SK-N-SH (cell line): ENCODE results near the gene FNDC3B. TPM values are rescaled to one million over a fixed set of nuclear protein-coding genes. Genes with fewer than 3 reads are reported as not detected.

Experiments
- CTCF ChIA-PET: fragments of 300-600, 350-600 bp; formaldehyde crosslinking; extraction: SDS; loops from one replicate; lab custom pipeline; 2021; lab: Yijun Ruan, JAX
- POLR2A ChIA-PET: fragments of 350-600 bp; sonication (Branson Sonifier 250); formaldehyde crosslinking; extraction: SDS; loops from one replicate; lab custom pipeline; 2020; ENCODE audit warnings: antibody characterized with exemption, inconsistent platforms; lab: Yijun Ruan, JAX
- DNase-seq: peaks from one replicate; pipeline ENCODE4 v3.0.0; 2012
- H2AFZ ChIP-seq: fragments of 200-600 bp; sonication (generic); 2 replicates; pipeline ENCODE4 v1.8.1; 2016; ENCODE audit warnings: antibody characterized with exemption, mild to moderate bottlenecking, low read depth
- H3F3A ChIP-seq: fragments of 200-600 bp; sonication (generic); replicated peaks from 2 replicates; pipeline ENCODE3; 2016; ENCODE audit warnings: antibody characterized with exemption, mild to moderate bottlenecking; ENCODE audit not compliant: insufficient read depth
- H3K27ac ChIP-seq, 2 experiments: fragments of 200-500 bp in 1 of 2; fragments of 200-600 bp in 1 of 2; sonication (Bioruptor generic) in 1 of 2; sonication (generic), shearing (Covaris generic) in 1 of 2; 2 replicates each; pipeline versions ENCODE4 v1.5.1 to v1.6.1; 2014 to 2016; ENCODE audit warnings: low read depth in 2 of 2, inconsistent platforms in 1 of 2, low read length in 1 of 2, mild to moderate bottlenecking in 1 of 2, mixed read lengths in 1 of 2
- H3K27me3 ChIP-seq: fragments of 200-600 bp; sonication (generic), shearing (Covaris generic); 2 replicates; pipeline ENCODE4 v1.6.1; 2016; ENCODE audit warnings: mixed run types; ENCODE audit not compliant: insufficient read depth
- H3K36me3 ChIP-seq, 2 experiments: fragments of 200-500 bp in 1 of 2; fragments of 200-600 bp in 1 of 2; sonication (Bioruptor generic) in 1 of 2; sonication (generic) in 1 of 2; replicated peaks in 1 of 2; 2 replicates each; pipeline versions ENCODE3 to v1.5.1; 2014 to 2016; ENCODE audit warnings: low read length in 1 of 2, mild to moderate bottlenecking in 1 of 2; ENCODE audit not compliant: insufficient read depth in 2 of 2, control insufficient read depth in 1 of 2
- H3K4me1 ChIP-seq, 2 experiments: fragments of 200-500 bp in 1 of 2; fragments of 200-600 bp in 1 of 2; sonication (Bioruptor generic) in 1 of 2; sonication (generic), shearing (Covaris generic) in 1 of 2; 2 replicates each; pipeline versions ENCODE4 v1.5.1 to v1.6.1; 2014 to 2016; ENCODE audit warnings: low read depth in 1 of 2, low read length in 1 of 2, mixed run types in 1 of 2; ENCODE audit not compliant: insufficient read depth in 2 of 2, control insufficient read depth in 1 of 2
- H3K4me2 ChIP-seq: fragments of 200-600 bp; sonication (generic), shearing (Covaris generic); 2 replicates; pipeline ENCODE4 v1.6.1; 2017; ENCODE audit warnings: mixed run types
- H3K4me3 ChIP-seq, 2 experiments: fragments of 200-500 bp in 1 of 2; fragments of 200-600 bp in 1 of 2; sonication (Bioruptor generic) in 1 of 2; sonication (generic), shearing (Covaris generic) in 1 of 2; 2 replicates each; pipeline versions ENCODE4 v1.5.1 to v1.8.1; 2014 to 2016; ENCODE audit warnings: low read depth in 2 of 2, inconsistent platforms in 1 of 2, low read length in 1 of 2, mild to moderate bottlenecking in 1 of 2, mixed read lengths in 1 of 2, moderate library complexity in 1 of 2
- H3K79me2 ChIP-seq: fragments of 200-600 bp; sonication (generic); 2 replicates; pipeline ENCODE4 v1.8.1; 2017; ENCODE audit warnings: mild to moderate bottlenecking; ENCODE audit not compliant: insufficient read depth
- H3K9ac ChIP-seq: fragments of 200-600 bp; sonication (generic); 2 replicates; pipeline ENCODE4 v1.6.1; 2017; ENCODE audit warnings: mixed run types
- H3K9me2 ChIP-seq: fragments of 200-600 bp; sonication (generic); 2 replicates; pipeline ENCODE4 v1.6.1; 2017; ENCODE audit warnings: mixed run types
- H3K9me3 ChIP-seq: fragments of 200-600 bp; sonication (generic); 2 replicates; pipeline ENCODE4 v1.6.1; 2017; ENCODE audit warnings: mixed run types, mild to moderate bottlenecking, moderate library complexity
- H4K20me1 ChIP-seq: fragments of 200-600 bp; sonication (generic); 2 replicates; pipeline ENCODE4 v1.6.1; 2017; ENCODE audit warnings: mild to moderate bottlenecking, mixed run types; ENCODE audit not compliant: insufficient read depth
- CTCF ChIP-seq: fragments of 200-600 bp; sonication (generic); IDR thresholded peaks from 2 replicates; pipeline ENCODE4 v1.6.1; 2017; ENCODE audit warnings: antibody characterized with exemption, mild to moderate bottlenecking, moderate library complexity
- FOSL2 ChIP-seq: IDR thresholded peaks from 2 replicates; pipeline ENCODE4 v1.4.0; 2012; ENCODE audit warnings: low read depth, mild to moderate bottlenecking, moderate library complexity, borderline replicate concordance
- IRF3 ChIP-seq: fragments of 150-350 bp; IDR thresholded peaks from 2 replicates; pipeline ENCODE4 v1.6.1; 2016; ENCODE audit warnings: mild to moderate bottlenecking, low read depth, low read length
- MEF2A ChIP-seq: IDR thresholded peaks from 2 replicates; pipeline ENCODE4 v1.4.0; 2012; ENCODE audit warnings: low read depth, borderline replicate concordance
- NFIC ChIP-seq: IDR thresholded peaks from 2 replicates; pipeline ENCODE4 v1.4.0; 2012; ENCODE audit warnings: borderline replicate concordance
- REST ChIP-seq: IDR thresholded peaks from 2 replicates; pipeline ENCODE4 v1.6.1; 2012; ENCODE audit warnings: mild to moderate bottlenecking, low read depth, low read length, moderate library complexity
- RXRA ChIP-seq: IDR thresholded peaks from 2 replicates; pipeline ENCODE4 v1.4.0; 2012; ENCODE audit warnings: low read depth, mild to moderate bottlenecking, borderline replicate concordance
- USF2 ChIP-seq: fragments of 150-350 bp; IDR thresholded peaks from 2 replicates; pipeline ENCODE4 v1.6.1; 2017; ENCODE audit warnings: antibody characterized with exemption, low read length, low read depth, borderline replicate concordance
- YY1 ChIP-seq: IDR thresholded peaks from 2 replicates; pipeline ENCODE4 v1.4.0; 2012; ENCODE audit warnings: low read depth, mild to moderate bottlenecking
- WGBS: methylation state at CpG from one replicate; pipeline ENCODE4 v1.1.6; 2017; ENCODE audit warnings: low lambda C conversion rate; 5-methylcytosine and 5-hydroxymethylcytosine counted together
- polyA plus RNA-seq, 3 experiments: library from polyadenylated mRNA; depleted of rRNA; stranded (reverse); fragments of >200 nt; gene quantifications; 2 replicates each; pipeline ENCODE4 v1.2.3, GENCODE V29; 2012

Gene FNDC3B
- polyA plus RNA-seq, 1 of the 3 experiments (the other 2 are of a cell fraction): 10.4 TPM

- no peaks in the 10 kb centered on the region for H3K9me2 ChIP-seq
- WGBS: 66% methylated on average over 2 of the region's 2 CpGs
- no peak overlapping the region for H3K9ac ChIP-seq
- CTCF ChIA-PET: no interaction called here
- peaks cover 13 to 19% of the 10 kb centered on the region in 2 experiments; a peak in 3 of 4 replicates for H3K4me1 ChIP-seq
- H3K27ac ChIP-seq: peak overlapping the region in 1 of 2 experiments; percentile 59; a peak in 2 of 4 replicates
- H3K4me2 ChIP-seq: peak overlapping the region; percentile 36; the same call in 1 of the 2 replicates
- no peaks in the 10 kb centered on the region for H3K9me3 ChIP-seq
- POLR2A ChIA-PET: no interaction called here
- H3K36me3 ChIP-seq: peaks cover 0 to 10% of the 10 kb centered on the region in 2 experiments
- no peak for DNase-seq
- peaks cover 66% of the 10 kb centered on the region for H4K20me1 ChIP-seq
- no peak overlapping the region for H3K4me3 ChIP-seq
- peaks cover 19% of the 10 kb centered on the region for H3F3A ChIP-seq
- TF ChIP-seq IRF3 (no peak), CTCF (no peak), REST (no peak), RXRA (no peak), USF2 (no peak)
- H2AFZ ChIP-seq: no peak overlapping the region
- peaks cover 96% of the 10 kb centered on the region for H3K79me2 ChIP-seq
- H3K27me3 ChIP-seq: no peaks in the 10 kb centered on the region
Measured at GRCh38 chr3:172211123-172211522, 171.7 kb downstream of the FNDC3B start.

- Histone ChIP-seq H3K4me1 (peaks cover 13 to 36% of the 10 kb centered on the region in 2 experiments), H3K4me3 (no peak overlapping the region), H3K9me2 (no peaks in the 10 kb centered on the region), H3K4me2 (no peak overlapping the region), H3K36me3 (peaks cover 0 to 10% of the 10 kb centered on the region in 2 experiments), H4K20me1 (peaks cover 65% of the 10 kb centered on the region), H3K79me2 (peaks cover 96% of the 10 kb centered on the region), H3K9ac (no peak overlapping the region), H3K27me3 (no peaks in the 10 kb centered on the region), H3K27ac (no peak overlapping the region; a peak in 1 of 4 replicates), H3K9me3 (no peaks in the 10 kb centered on the region), H2AFZ (no peak overlapping the region), H3F3A (peaks cover 30% of the 10 kb centered on the region)
- ChIA-PET POLR2A (no interaction called here), CTCF (no interaction called here)
- DNase-seq: no peak
- 93% methylated on average over 2 of the region's 2 CpGs for WGBS
- TF ChIP-seq FOSL2 (no peak), CTCF (no peak), USF2 (no peak), YY1 (no peak), NFIC (no peak), REST (no peak), MEF2A (no peak)
Measured at GRCh38 chr3:172213200-172213599, 173.8 kb downstream of the FNDC3B start.
